ENCODE results near the gene MMP23B.
"Not testable (repeated sequence)": the region's sequence is repeated elsewhere in the genome, so short reads cannot be mapped to it uniquely, and the experiment has no call there.

Gene MMP23B

DNA sequence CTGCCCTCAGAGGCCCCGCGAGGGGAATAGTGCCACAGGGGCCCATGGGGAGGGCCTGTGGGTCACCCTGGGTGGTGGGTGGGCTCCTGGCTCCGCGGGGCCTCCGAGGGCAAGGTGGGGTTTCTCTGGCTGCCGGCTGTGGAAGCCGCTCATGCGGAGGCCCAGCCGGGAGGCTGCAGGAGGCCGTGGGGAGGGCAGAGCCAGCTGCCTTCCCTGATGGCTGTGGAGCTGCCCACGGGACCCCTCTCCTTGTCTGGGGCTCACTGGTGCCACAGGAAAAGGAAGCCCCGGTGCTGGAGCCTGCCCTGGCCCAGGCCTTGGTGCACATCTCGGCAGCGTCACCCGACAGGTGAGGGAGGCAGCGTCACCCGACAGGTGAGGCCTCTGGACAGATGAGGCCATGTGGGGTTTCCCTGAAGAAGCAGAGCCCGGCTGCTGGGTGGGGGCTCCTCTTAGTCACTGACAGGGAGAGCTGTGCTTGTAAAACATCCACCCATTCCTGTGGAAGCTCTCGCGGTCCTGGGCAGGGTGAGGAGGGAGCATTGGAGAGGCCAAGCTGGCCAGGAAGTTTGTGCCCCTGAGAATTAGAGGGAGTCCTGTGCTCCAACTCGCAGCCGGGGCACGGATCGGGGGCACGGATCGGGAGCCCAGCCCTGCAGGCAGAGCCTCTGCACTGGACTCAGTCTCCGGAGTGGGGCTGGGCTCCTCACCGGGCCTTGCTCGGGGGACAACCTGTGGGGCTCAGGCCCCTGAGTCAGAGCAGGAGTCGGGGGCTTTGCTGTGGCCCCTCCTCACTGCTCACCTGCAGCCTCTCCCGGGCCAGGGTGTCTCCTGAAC lies 10.6 kb upstream of the MMP23B start:
- FAIRE-seq: no peak

GRCh38 chr1:1622010-1622787 lies 9.8 kb upstream of the MMP23B start:
- no peak for FAIRE-seq

DNA sequence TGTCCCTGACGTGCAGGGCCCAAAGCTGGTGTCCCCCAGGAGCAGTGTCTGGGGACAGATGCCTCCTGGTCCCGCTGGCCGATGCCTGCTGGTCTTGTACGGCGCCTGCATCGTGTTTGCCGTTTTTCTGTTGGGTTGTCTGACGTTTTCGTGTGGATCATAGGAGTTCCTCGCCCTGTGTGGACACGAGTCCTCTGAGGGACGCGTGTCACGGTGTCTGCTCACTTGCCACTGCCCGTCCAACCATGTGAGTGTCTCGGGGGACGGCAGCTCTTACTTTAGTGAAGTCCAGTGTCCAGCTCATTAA lies 9.2 kb upstream of the MMP23B start:
- FAIRE-seq: no peak

DNA sequence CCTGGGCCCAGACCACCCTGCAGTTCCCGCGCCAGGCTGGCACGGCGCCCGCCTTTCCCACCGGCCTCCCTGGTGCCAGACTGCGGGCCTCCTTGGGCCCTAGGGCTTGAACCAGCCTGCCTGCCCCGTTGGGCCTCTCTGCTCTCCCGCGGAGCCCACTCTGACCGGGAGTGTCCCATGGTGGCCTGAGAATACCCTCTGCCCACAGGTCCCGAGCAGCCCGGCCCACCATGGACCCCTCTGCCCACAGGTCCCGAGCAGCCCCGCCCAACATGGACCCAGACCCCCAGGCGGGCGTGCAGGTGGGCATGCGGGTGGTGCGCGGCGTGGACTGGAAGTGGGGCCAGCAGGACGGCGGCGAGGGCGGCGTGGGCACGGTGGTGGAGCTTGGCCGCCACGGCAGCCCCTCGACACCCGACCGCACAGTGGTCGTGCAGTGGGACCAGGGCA lies 8.8 kb upstream of the MMP23B start:
- FAIRE-seq: no peak

DNA sequence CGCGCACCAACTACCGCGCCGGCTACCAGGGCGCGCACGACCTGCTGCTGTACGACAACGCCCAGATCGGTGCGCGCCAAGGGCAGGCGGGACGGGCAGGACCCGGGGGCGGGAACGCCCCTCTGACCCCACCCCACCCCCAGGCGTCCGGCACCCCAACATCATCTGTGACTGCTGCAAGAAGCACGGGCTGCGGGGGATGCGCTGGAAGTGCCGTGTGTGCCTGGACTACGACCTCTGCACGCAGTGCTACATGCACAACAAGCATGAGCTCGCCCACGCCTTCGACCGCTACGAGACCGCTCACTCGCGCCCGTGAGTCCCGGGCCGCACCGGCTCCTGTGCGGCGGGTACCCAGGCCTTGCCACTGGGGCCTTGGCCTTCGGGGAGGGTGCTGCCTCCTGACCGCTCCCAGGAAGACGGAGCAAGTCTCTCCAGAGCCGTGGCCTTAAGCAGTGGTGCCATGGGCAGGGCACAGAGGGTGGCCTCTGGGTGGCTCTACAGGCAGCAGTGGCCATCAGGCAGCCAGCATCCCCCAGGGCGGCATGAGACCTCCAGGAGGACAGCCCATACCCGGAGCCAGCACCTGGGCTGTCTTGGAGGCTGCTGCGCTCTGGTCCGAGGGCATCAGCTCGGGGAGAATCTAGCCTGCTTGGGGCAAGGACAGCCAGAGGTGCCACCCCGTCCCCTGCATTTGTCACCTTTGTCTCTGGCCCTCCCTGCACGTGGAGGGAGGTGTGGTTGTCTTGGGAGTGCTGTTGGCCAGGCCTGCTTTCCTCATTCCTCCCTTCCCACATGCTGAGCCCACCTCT lies 8.1 kb upstream of the MMP23B start:
- FAIRE-seq: no peak

- FAIRE-seq: no peak
These were observed 7.2 kb upstream of the MMP23B start for GRCh38 chr1:1624443-1625403.

DNA sequence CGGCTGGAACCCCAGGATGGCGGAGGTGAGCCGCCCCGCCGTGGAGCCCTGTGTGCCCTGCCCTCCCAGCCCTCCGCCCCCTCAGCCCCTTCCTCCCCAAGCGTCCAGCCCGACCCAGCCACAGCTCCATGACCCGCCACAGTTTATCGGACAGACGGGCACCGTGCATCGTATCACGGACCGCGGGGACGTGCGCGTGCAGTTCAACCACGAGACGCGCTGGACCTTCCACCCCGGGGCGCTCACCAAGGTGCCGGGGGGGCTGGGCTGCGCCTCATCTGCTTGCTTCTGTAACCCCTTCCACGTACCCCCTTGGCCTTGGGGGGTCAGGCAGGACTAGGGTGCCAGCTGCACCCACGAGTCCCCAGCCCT lies 6.6 kb upstream of the MMP23B start:
- FAIRE-seq: no peak

DNA sequence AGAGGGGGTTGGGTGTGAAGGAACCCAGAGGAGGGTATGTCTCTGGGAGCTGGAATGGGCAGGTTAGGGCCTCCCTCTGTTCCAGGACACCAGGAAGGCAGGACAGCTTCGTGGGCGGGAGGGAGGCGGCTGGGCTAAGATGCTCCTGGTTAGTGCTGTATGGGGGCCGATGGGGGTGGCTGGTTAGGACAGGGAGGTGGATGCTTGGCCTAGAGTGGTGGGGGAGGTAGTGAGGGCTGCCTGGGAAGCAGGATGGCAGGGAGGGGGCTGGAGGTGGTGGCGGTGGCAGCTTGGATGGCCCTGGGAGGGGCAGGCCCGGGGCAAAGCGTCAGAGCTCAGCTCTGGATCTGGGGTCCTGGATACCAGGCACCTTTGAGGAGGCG lies 6.2 kb upstream of the MMP23B start:
- FAIRE-seq: no peak

DNA sequence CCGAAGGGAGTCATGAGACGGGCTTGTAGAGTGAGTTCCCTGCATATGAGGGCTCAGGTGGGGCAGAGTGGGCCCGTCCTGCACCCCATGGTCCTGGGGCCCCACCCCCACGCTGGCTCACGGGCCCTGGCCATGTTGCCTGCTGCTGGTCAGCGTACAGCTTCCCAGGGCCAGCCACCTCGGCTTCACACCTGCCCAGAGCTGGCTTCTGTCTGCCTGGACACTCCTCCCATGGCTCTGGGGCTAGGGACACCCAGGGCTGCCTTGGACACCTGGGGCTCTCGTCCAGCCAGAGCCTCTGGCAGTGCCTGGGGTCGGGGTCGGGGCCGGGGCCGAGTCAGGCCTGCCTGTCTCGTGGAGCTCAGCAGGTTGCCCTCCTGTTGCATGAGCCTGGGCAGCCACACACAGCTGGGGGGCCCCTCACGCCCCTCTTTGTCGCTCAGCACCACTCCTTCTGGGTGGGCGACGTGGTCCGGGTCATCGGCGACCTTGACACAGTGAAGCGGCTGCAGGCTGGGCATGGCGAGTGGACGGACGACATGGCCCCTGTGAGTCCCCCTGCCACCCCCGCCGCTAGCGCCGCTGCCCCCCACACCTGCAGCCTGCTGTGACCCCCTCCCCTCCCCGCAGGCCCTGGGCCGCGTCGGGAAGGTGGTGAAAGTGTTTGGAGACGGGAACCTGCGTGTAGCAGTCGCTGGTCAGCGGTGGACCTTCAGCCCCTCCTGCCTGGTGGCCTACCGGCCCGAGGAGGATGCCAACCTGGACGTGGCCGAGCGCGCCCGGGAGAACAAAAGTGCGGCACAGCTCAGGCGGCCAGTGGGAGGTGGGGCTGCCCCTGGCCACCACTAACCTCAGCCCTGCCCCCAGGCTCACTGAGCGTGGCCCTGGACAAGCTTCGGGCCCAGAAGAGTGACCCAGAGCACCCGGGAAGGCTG lies 5.5 kb upstream of the MMP23B start:
- FAIRE-seq: no peak

- no peak for FAIRE-seq
These were observed 4.6 kb upstream of the MMP23B start for GRCh38 chr1:1627261-1627828.

GRCh38 chr1:1627829-1628753 lies 3.9 kb upstream of the MMP23B start:
- FAIRE-seq: no peak

GRCh38 chr1:1628754-1629429 lies 3.1 kb upstream of the MMP23B start:
- no peak for FAIRE-seq

- FAIRE-seq: no peak
These were observed 2.4 kb upstream of the MMP23B start for GRCh38 chr1:1629430-1630190.

DNA sequence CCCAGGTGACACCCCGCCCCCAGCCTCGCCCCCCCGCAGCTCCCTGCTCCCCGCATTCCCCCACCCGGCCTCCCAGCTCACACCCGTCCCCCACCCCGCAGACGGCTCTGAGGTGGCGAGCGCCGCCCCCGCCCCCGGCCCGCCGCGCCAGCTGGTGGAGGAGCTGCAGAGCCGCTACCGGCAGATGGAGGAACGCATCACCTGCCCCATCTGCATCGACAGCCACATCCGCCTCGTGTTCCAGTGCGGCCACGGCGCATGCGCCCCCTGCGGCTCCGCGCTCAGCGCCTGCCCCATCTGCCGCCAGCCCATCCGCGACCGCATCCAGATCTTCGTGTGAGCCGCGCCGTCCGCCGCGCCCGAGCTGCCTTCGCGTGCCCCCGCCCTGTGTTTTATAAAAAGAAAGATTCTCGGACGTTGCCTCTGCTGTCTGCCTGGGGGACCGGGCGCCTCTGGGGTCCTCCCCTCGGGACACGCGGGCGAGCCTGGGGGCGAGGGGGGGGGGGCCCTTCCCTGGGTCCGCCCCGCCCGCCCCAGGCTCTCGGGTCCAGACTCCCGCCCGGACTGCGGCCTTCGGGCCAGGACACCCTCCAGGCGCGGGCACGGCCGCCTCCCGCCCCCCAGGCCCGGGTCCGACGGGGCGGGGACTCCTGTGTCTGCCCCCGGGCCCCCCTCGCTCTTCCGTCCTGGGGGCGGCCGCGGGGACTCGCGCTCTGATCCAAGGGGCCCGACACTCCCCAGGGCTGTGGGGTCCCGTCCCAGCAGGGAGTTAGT lies 1.6 kb upstream of the MMP23B start:
- no peak for FAIRE-seq

GRCh38 chr1:1630965-1631781 lies 800 bp upstream of the MMP23B start:
- no peak for FAIRE-seq

DNA sequence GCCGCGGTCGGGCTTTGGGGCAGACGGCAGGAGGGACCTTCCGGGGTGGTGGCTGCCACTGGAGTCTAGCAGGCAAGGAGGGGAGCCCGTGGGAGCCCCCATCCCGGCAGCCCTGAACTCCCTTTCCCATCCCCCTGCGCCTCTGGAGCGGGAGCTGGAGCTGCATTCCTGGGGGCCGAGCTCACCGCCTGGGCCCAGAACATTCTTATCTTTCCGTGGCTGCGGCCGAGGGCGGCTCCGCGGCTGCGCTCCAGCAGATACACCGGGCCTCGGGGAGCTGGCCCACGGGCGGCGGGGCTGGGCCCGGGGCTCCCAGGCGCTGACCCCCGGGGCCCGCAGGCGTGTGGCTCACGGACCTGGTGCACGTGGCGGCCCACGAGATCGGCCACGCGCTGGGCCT lies 1.4 kb downstream of the MMP23B start:
- FAIRE-seq: not testable (repeated sequence)

DNA sequence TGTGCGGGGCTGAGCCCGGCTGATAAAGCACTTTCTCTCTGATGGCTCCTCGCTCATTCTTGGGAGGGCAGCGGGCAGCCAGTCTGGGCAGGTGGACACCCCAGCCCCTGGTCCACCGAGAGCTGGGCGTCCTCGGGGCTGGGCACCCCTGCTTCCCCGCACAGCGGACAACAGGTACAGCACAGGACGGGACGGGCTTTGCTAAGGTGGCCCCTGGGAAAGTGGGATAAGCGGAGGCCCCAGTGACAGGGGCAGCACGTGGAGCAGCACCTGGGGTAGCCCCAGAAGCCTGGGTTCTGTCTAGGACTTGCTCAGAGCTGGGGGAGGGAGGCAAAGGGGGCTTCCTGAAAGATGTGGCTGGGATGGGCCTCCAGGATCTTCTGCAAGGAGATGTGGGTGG lies 2.6 kb downstream of the MMP23B start:
- FAIRE-seq: not testable (repeated sequence)

Data from G401.6 (cell line).